ENCODE measurements around the gene ITGAD. TPM values are rescaled to one million over a fixed set of nuclear protein-coding genes. Genes with fewer than 3 reads are reported as not detected.

ITGAD gene
- polyA plus RNA-seq, 1 of the 3 experiments (the other 2 are of a cell fraction) = not detected

DNA sequence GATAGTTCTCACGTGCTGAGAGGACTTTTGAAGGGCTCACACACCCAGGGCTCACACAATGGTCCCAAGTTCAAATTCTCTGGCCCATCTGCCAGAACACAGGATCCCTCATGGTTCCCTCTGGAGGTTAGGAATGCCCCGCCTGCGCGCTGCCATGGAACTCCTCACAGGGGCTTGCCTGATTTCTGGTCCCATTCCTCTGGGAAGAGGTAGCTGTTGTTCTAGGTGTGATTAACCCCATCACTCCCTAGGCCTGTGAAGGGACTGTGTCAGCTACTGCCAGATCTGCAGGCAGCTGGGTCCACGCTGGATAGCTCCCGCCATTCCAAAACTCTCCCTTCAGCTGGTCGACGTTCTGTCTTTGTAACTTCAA, 63.8 kb downstream of the ITGAD start:
- peak overlapping the region in 1 of 2 experiments; percentile 74; a peak in 1 of 4 replicates for H3K4me3 ChIP-seq (ENCODE audit: low read depth in 2 of 2, low read length in 1 of 2)
- peaks cover 32% of the 10 kb centered on the region for H3F3A ChIP-seq (replicated peaks; ENCODE audit: insufficient read depth)
- TF ChIP-seq, protein P1, sequence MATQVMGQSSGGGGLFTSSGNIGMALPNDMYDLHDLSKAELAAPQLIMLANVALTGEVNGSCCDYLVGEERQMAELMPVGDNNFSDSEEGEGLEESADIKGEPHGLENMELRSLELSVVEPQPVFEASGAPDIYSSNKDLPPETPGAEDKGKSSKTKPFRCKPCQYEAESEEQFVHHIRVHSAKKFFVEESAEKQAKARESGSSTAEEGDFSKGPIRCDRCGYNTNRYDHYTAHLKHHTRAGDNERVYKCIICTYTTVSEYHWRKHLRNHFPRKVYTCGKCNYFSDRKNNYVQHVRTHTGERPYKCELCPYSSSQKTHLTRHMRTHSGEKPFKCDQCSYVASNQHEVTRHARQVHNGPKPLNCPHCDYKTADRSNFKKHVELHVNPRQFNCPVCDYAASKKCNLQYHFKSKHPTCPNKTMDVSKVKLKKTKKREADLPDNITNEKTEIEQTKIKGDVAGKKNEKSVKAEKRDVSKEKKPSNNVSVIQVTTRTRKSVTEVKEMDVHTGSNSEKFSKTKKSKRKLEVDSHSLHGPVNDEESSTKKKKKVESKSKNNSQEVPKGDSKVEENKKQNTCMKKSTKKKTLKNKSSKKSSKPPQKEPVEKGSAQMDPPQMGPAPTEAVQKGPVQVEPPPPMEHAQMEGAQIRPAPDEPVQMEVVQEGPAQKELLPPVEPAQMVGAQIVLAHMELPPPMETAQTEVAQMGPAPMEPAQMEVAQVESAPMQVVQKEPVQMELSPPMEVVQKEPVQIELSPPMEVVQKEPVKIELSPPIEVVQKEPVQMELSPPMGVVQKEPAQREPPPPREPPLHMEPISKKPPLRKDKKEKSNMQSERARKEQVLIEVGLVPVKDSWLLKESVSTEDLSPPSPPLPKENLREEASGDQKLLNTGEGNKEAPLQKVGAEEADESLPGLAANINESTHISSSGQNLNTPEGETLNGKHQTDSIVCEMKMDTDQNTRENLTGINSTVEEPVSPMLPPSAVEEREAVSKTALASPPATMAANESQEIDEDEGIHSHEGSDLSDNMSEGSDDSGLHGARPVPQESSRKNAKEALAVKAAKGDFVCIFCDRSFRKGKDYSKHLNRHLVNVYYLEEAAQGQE (IDR thresholded peaks at IDR 0.05; ENCODE audit: low read depth, low read length) = peak; percentile 77; the same call in 1 of the 2 replicates
- TF ChIP-seq, protein P2, sequence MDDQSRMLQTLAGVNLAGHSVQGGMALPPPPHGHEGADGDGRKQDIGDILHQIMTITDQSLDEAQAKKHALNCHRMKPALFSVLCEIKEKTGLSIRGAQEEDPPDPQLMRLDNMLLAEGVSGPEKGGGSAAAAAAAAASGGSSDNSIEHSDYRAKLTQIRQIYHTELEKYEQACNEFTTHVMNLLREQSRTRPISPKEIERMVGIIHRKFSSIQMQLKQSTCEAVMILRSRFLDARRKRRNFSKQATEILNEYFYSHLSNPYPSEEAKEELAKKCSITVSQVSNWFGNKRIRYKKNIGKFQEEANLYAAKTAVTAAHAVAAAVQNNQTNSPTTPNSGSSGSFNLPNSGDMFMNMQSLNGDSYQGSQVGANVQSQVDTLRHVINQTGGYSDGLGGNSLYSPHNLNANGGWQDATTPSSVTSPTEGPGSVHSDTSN (IDR thresholded peaks at IDR 0.05) = no peak
- no peaks in the 10 kb centered on the region for H3K9me2 ChIP-seq
- H3K27ac ChIP-seq (ENCODE audit: low read depth in 2 of 2, low read length in 1 of 2) = no peak overlapping the region
- H3K27me3 ChIP-seq (ENCODE audit: insufficient read depth) = no peaks in the 10 kb centered on the region
- H3K9me3 ChIP-seq = no peaks in the 10 kb centered on the region
- DNase-seq = no peak
- H3K4me2 ChIP-seq = peak overlapping the region; percentile 92
- ChIA-PET CTCF (interaction anchor here (1.2 to 8.0 kb wide), 8 partner anchors 14 to 472 kb away, joined by 3 to 80 read pairs (median 5); partner anchors contain the start of genes HSD3B7, TGFB1I1 and ZNF843), POLR2A (interaction anchor here (0.6 kb wide), 1 partner anchor 249 kb away, joined by 4 read pairs; no protein-coding TSS in a partner anchor)
- peaks cover 38% of the 10 kb centered on the region for H4K20me1 ChIP-seq (ENCODE audit: insufficient read depth)
- no peak overlapping the region for H2AFZ ChIP-seq (ENCODE audit: low read depth)
- 92% methylated on average over 6 of the region's 8 CpGs for WGBS (ENCODE audit: low lambda C conversion rate)
- 0 out of 2 replicates have a peak overlapping the region, but pooled peaks have one; percentile 98 for H3K9ac ChIP-seq
- H3K36me3 ChIP-seq (replicated peaks in 1 of 2; ENCODE audit: control insufficient read depth in 1 of 2, insufficient read depth in 2 of 2, low read length in 1 of 2) = peaks cover 4 to 10% of the 10 kb centered on the region in 2 experiments
- H3K79me2 ChIP-seq (ENCODE audit: insufficient read depth) = peaks cover 59% of the 10 kb centered on the region
- peaks cover 39 to 53% of the 10 kb centered on the region in 2 experiments; a peak in 2 of 4 replicates for H3K4me1 ChIP-seq (ENCODE audit: control insufficient read depth in 1 of 2, insufficient read depth in 2 of 2, low read depth in 1 of 2, low read length in 1 of 2)

DNA sequence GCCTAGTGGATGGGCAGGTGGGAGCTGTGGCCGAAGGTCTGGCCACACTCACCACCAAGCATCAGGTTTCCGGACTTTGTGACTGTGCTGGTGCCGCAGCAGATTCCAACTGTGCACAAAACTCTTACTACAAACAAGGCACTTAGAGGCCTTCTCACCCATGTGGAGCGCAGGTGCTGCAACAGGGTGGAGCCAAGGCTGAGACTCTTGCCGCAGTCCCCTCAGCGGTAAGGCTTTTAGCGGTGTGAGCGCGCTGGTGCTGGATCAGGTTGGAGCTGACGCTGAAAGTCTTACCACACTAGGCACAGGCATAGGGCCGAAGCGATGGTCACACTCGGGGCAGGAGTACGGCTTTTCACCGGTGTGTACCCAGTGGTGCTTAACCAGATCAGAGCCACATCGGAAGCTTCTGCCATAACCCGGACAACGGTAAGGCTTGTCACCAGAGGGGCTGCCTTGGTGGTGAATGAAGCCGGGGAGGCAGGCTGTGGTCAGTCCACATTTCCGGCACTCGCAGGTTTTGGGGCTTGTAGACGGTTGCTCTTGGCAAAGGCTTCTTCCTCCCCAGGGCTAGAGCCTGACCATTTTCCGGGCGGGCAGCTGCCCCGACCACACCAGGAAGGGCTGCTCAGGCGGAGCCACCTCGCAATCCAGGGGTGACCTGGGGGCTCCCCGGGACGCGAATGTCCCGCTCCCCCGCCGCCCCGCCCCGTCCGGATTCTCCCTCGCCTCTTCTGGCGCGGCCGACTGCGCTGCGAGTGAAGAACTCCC, 65.1 kb downstream of the ITGAD start:
- 3% methylated on average over 17 of the region's 42 CpGs for WGBS (ENCODE audit: low lambda C conversion rate)
- Histone ChIP-seq H3K79me2 (ENCODE audit: insufficient read depth) (peaks cover 58% of the 10 kb centered on the region), H4K20me1 (ENCODE audit: insufficient read depth) (peaks cover 34% of the 10 kb centered on the region), H3F3A (replicated peaks; ENCODE audit: insufficient read depth) (peaks cover 22% of the 10 kb centered on the region), H3K9me2 (no peaks in the 10 kb centered on the region), H3K4me1 (ENCODE audit: control insufficient read depth in 1 of 2, insufficient read depth in 2 of 2, low read depth in 1 of 2, low read length in 1 of 2) (peaks cover 38 to 43% of the 10 kb centered on the region in 2 experiments; a peak in 2 of 4 replicates), H3K27me3 (ENCODE audit: insufficient read depth) (no peaks in the 10 kb centered on the region), H3K36me3 (replicated peaks in 1 of 2; ENCODE audit: control insufficient read depth in 1 of 2, insufficient read depth in 2 of 2, low read length in 1 of 2) (peaks cover 10% of the 10 kb centered on the region in 2 experiments), H3K9me3 (no peaks in the 10 kb centered on the region), H3K27ac (ENCODE audit: low read depth in 2 of 2, low read length in 1 of 2) (peak overlapping the region; percentile 96 to 97), H2AFZ (ENCODE audit: low read depth) (no peak overlapping the region), H3K9ac (peak overlapping the region; percentile 98), H3K4me3 (ENCODE audit: low read depth in 2 of 2, low read length in 1 of 2) (peak overlapping the region; percentile 72 to 74), H3K4me2 (peak overlapping the region; percentile 92)
- ChIA-PET POLR2A (interaction anchor here (0.9 to 3.6 kb wide), 10 partner anchors 7 to 384 kb away, joined by 3 to 15 read pairs (median 4); partner anchors contain the start of genes KAT8, RUSF1, TGFB1I1 and ZNF646), CTCF (interaction anchor here (0.7 to 8.0 kb wide), 17 partner anchors 12 to 502 kb away, joined by 3 to 80 read pairs (median 4); partner anchors contain the start of genes COX6A2, HSD3B7, RUSF1 and TGFB1I1)
- TF ChIP-seq TAF1 (IDR thresholded peaks at IDR 0.05; ENCODE audit: borderline replicate concordance, low read depth, low read length) (no peak), RXRA (IDR thresholded peaks at IDR 0.05; ENCODE audit: borderline replicate concordance, low read depth) (no peak), ELF1 (IDR thresholded peaks at IDR 0.05) (no peak), JUND (IDR thresholded peaks at IDR 0.05) (no peak)
- TF ChIP-seq, protein P3, sequence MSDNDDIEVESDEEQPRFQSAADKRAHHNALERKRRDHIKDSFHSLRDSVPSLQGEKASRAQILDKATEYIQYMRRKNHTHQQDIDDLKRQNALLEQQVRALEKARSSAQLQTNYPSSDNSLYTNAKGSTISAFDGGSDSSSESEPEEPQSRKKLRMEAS (IDR thresholded peaks at IDR 0.05; ENCODE audit: low read depth) = peak; percentile 68
- DNase-seq = peak; percentile 58

Data from SK-N-SH (cell line).